IPS-NIHi11 (cell line): ENCODE data around the gene DNMT3L.
"Not testable (repeated sequence)": the region's sequence is repeated elsewhere in the genome, so short reads cannot be mapped to it uniquely, and the experiment has no call there.

ENCODE experiments used
- DNase-seq: peaks from one replicate; pipeline ENCODE4 v3.0.0; 2012; ENCODE audit warnings: mixed read lengths, low spot score

DNMT3L gene

GRCh38 chr21:44249204-44250037, 12.3 kb downstream of the DNMT3L start:
- not testable (repeated sequence) for DNase-seq

DNA sequence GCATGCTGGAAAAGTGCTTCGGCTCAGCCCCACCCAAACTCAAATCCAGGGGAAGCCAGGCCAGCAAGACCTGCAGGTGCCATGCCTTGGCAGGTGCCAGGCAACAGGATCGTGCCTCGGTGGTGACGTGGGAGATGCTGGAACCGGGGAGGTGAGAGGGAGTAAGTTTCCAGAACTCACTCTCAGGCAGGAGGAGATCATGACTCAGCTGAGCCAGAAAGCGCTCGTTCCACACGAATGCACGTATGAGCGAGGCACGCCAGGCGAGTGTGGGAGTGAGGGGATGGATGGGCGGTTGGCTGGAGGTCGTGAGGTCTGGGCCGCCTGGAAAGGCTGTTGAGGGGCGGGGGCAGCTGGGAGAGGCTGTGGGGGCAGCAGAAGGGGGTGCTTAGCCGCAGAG, 13.8 kb downstream of the DNMT3L start:
- not testable (repeated sequence) for DNase-seq

DNA sequence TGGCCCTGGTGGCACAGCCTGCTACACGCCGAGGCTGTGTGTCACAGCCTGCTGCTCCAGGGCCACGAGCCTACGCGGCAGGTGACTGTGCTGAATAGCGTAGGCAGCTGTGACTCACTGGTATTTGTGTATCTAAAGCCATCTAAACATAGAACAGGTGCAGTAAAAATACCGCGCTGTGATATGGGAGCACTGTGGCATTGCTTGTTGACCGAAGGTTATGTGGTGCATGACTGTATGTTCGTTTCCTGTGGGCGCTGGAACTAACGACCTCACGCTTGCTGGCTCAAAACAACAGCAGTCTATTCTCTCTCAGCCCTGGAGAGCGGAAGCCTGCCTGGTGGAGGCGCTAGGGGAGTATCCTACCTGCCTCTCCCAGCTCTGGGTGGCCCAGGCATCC, 17.7 kb downstream of the DNMT3L start:
- not testable (repeated sequence) for DNase-seq

- not testable (repeated sequence) for DNase-seq
These were observed 20.4 kb downstream of the DNMT3L start for GRCh38 chr21:44241281-44241680.

- not testable (repeated sequence) for DNase-seq
These were observed 20.9 kb downstream of the DNMT3L start, which contains the start of gene ICOSLG for GRCh38 chr21:44240842-44241241. TSS of gene ICOSLG (minus strand) at chr21:44240943. CDS start at chr21:44240817, 126 bp downstream.

- not testable (repeated sequence) for DNase-seq
These were observed 21.3 kb downstream of the DNMT3L start for GRCh38 chr21:44240353-44240752.

DNA sequence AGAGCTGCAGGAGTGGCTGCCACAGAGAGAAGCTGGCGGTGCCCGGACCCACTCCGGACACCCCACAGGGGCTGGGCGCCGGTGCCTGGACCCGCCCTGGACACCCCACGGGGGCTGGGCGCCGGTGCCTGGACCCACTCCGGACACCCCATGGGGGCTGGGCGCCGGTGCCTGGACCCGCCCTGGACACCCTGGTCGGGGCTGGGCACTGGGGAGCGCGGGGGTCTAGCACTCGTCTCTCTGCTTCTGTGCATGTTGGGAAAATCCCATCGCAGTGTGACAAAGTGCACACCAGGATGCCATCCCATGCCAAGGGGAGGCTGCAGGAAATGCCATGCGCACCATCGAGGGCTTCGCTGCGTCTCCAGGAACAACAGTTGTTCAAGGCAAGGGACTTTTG, 32.1 kb downstream of the DNMT3L start:
- not testable (repeated sequence) for DNase-seq

DNA sequence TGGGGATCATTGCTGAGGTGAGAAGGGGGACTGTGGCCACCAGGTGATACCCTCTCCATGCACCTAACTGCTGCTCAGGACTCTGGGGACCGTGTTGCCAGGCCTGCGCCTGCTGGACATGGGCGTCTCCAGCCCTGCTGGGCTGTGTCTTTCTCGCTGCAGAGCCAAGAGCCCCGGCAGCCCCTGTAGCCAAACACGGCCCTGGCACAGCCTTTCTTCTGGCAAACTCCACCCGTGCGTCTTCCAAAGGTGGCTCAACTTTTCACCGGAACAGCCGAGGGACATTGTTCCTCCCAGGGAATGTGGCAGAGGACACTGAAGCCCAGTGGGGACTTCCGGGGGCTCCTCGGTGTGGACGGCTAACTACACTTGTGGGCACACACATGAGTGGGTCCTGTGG, 33.6 kb downstream of the DNMT3L start:
- not testable (repeated sequence) for DNase-seq

- not testable (repeated sequence) for DNase-seq
These were observed 34.1 kb downstream of the DNMT3L start for GRCh38 chr21:44227614-44228013.

- DNase-seq, result not testable (repeated sequence)
These were observed 36.1 kb downstream of the DNMT3L start for GRCh38 chr21:44225605-44226004.

- DNase-seq, result not testable (repeated sequence)
These were observed 38.4 kb downstream of the DNMT3L start for GRCh38 chr21:44223334-44223733.

GRCh38 chr21:44220674-44221073, 41.0 kb downstream of the DNMT3L start:
- not testable (repeated sequence) for DNase-seq

DNA sequence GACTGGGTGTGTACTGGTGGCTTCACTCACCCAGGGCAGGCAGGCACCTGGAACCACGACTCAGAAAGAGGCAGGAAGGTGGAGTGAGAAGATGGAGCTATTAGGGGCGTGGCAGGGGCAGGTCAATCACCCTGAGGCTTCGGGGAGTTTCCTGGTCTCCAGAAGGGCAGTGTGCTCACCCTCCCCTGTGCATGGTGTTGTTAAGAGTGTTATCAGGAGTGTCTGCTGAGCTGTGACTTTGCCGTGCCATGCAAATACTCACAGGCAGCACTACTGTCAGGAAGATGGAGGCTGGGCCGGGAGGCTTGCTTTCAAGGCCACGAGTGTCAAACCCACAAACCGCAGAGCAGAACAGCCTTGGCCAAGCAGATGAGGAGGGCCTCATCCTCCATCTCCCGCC, 43.2 kb downstream of the DNMT3L start:
- not testable (repeated sequence) for DNase-seq

DNA sequence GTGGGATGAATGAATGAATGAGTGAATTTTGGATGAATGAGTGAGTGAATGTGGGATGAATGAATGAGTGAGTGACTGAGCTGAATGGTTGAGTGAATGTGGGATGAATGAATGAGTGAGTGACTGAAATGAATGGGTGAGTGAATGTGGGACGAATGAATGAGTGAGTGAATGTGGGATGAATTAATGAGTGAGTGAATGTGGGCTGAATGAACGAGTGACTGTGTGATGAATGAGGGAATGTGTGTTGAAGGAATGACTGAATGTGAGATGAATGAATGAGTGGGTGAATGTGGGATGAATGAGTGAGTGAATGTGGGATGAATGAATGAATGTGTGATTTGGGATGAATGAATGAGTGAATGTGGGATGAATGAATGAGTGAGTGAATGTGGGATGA, 49.7 kb downstream of the DNMT3L start:
- not testable (repeated sequence) for DNase-seq

DNA sequence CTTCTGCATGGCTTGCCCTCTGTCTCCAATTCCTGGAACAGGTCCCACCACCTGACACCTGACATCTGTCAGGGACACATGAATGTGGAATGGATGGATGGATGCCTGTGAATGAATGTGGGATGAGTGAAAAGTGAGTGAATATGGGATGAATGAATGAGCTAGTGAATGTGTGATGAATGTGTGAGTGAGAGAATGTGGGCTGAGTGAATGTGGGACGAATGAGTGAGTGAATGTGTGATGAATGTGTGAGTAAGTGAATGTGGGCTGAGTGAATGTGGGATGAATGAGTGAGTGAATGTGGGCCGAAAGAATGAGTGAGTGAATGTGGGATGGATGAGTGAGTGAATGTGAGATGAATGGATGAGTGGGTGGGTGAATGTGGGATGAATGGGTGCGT, 50.1 kb downstream of the DNMT3L start:
- not testable (repeated sequence) for DNase-seq

GRCh38 chr21:44207860-44208646, 53.6 kb downstream of the DNMT3L start:
- not testable (repeated sequence) for DNase-seq

- DNase-seq, result not testable (repeated sequence)
These were observed 54.7 kb downstream of the DNMT3L start for GRCh38 chr21:44206698-44207676.

DNA sequence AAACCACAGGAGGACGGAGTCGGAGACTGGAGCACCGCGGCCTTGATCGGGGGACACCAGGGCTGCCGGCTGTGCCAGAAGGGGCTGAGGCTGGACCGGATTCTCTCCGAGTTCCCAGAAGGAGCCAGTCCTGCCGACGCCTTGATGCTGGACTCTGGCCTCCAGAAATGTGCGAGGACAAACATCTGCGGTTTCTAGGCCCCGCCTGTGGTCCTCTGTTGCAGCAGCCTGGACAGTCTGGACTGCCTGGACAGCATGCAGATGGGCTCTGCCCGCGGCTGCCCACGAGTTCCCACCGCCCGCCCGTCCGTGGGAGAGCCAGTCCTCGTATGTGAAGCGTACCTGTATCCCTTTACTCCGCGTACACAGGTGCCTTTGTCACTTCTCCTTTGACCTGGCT, 55.5 kb downstream of the DNMT3L start:
- not testable (repeated sequence) for DNase-seq

DNA sequence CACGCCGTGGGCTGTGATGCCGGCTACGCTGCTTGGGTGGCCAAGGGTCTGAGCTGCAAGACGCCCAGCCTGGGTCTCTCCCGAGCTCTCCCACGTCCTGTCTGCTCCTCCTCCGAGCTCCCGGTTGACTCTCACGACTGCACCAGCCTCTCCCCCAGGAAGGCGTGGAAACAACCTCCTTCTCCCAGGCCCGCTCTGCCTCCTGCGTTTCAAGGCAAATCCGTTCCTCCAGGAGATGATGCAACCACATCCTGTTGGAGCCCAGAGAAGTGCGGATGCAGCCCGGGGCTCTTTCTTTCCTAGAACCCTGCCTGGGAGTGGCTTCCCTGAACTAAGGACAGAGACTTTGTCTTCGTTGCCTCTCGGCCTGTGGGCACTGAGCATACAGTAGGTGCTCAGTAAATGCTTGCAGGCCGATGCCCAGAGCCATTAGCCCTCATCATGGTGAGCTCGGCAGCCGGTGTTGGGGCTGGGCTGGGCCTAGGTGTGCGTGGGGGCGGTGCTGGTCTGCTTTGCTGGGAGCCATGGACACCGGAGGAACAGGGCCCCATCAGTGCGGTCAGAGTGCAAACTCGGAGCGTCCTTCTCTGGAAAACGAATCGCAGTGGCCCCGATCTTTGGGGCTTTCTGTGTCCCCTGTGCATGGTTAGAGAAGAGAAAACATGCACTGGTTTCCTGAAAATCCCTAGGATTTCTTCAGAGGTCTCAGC, 59.0 kb downstream of the DNMT3L start:
- not testable (repeated sequence) for DNase-seq

- peak; percentile 0 for DNase-seq
These were observed 61.7 kb downstream of the DNMT3L start for GRCh38 chr21:44199997-44200396.

DNA sequence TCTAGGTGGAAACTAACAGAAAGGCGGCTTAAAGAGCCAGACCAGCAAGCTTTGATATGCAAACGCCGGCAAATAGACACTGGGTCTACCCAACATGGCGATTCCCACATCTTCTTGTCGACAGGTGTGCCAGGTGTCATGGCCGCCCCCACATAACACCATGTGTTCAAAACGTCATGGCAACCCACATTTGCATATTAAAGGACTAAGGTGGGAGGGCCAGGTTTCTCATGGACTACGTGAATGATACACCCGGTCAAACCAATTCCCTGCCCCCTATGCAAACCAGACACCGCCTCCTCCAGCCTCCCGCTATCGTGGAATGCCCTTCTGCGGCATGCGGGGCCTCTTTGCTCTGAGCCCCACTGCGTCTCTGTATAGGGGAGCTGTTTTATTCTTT, 62.2 kb downstream of the DNMT3L start:
- DNase-seq, result peak; percentile 30
